Ishikawa (cell line): Measurements from ENCODE around the gene IDH3A.

Experiments used
- CREB1 ChIP-seq: IDR thresholded peaks from 2 replicates; pipeline ENCODE4 v1.6.1; 2012; ENCODE audit warnings: low read depth
- EGR1 ChIP-seq: IDR thresholded peaks from 2 replicates; pipeline ENCODE4 v1.6.1; 2012
- EP300 ChIP-seq: IDR thresholded peaks from 2 replicates; pipeline ENCODE4 v1.6.1; 2012; ENCODE audit warnings: borderline replicate concordance
- RAD21 ChIP-seq: IDR thresholded peaks from 2 replicates; pipeline ENCODE4 v1.6.1; 2012; ENCODE audit warnings: low read depth
- TAF1 ChIP-seq: IDR thresholded peaks from 2 replicates; pipeline ENCODE4 v1.6.1; 2012; ENCODE audit warnings: low read depth, mild to moderate bottlenecking
- TEAD4 ChIP-seq: IDR thresholded peaks from 2 replicates; pipeline ENCODE4 v1.6.1; 2012
- TF ChIP-seq, protein P1 (sequence below): IDR thresholded peaks from 2 replicates; pipeline ENCODE4 v1.6.1; 2012
- TF ChIP-seq, protein P2 (sequence below): IDR thresholded peaks from 2 replicates; pipeline ENCODE4 v1.6.1; 2012; ENCODE audit warnings: low read depth, mild to moderate bottlenecking

GRCh38 chr15:78146425-78147154, 2.6 kb upstream of the IDH3A start:
- TF ChIP-seq, protein P1, sequence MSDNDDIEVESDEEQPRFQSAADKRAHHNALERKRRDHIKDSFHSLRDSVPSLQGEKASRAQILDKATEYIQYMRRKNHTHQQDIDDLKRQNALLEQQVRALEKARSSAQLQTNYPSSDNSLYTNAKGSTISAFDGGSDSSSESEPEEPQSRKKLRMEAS, result no peak
- TF ChIP-seq EGR1, result no peak
- TF ChIP-seq TAF1, result no peak
- no peak for TF ChIP-seq TEAD4
- TF ChIP-seq CREB1, result no peak
- TF ChIP-seq, protein P2, sequence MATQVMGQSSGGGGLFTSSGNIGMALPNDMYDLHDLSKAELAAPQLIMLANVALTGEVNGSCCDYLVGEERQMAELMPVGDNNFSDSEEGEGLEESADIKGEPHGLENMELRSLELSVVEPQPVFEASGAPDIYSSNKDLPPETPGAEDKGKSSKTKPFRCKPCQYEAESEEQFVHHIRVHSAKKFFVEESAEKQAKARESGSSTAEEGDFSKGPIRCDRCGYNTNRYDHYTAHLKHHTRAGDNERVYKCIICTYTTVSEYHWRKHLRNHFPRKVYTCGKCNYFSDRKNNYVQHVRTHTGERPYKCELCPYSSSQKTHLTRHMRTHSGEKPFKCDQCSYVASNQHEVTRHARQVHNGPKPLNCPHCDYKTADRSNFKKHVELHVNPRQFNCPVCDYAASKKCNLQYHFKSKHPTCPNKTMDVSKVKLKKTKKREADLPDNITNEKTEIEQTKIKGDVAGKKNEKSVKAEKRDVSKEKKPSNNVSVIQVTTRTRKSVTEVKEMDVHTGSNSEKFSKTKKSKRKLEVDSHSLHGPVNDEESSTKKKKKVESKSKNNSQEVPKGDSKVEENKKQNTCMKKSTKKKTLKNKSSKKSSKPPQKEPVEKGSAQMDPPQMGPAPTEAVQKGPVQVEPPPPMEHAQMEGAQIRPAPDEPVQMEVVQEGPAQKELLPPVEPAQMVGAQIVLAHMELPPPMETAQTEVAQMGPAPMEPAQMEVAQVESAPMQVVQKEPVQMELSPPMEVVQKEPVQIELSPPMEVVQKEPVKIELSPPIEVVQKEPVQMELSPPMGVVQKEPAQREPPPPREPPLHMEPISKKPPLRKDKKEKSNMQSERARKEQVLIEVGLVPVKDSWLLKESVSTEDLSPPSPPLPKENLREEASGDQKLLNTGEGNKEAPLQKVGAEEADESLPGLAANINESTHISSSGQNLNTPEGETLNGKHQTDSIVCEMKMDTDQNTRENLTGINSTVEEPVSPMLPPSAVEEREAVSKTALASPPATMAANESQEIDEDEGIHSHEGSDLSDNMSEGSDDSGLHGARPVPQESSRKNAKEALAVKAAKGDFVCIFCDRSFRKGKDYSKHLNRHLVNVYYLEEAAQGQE, result no peak
- no peak for TF ChIP-seq EP300
- TF ChIP-seq RAD21, result no peak
